Liver (tissue), 3 donors: ENCODE data around the gene GJB5.

Experiments used
- ATF3 ChIP-seq: IDR thresholded peaks from 2 replicates; pipeline ENCODE4 v1.6.1; 2016; ENCODE audit warnings: antibody characterized with exemption
- CTCF ChIP-seq: fragments of 150-350 bp; IDR thresholded peaks from 2 replicates; pipeline ENCODE4 v1.5.1; 2017; ENCODE audit warnings: improper control_type of control experiment, low read depth, low read length; ENCODE audit not compliant: missing input control
- HNF4G ChIP-seq: IDR thresholded peaks from 2 replicates; pipeline ENCODE4 v1.6.1; 2016; ENCODE audit warnings: antibody characterized with exemption
- RAD21 ChIP-seq, 2 donors: IDR thresholded peaks; 2 replicates each; pipeline ENCODE4 v1.6.1; 2016; ENCODE audit warnings: antibody characterized with exemption in 2 of 2, mild to moderate bottlenecking in 2 of 2
- donor health status: healthy.
- donor health status: healthy.

- TF ChIP-seq ATF3 (no peak), CTCF (no peak), HNF4G (no peak), RAD21 (IDR thresholded peaks at IDR 0.05) (no peak)
These were observed 24.7 kb downstream of the GJB5 start for GRCh38 chr1:34779526-34779925.
